ENCODE results near the gene GALNT10. TPM values are rescaled to one million over a fixed set of nuclear protein-coding genes. Genes with fewer than 3 reads are reported as not detected.

GALNT10 gene
- total and polyA plus RNA-seq, 9 of the 15 experiments (the other 6 are each of a cell fraction or from before 2014, with no cell fraction given), result 4.6 to 37.1 (median 13.3) TPM

DNA sequence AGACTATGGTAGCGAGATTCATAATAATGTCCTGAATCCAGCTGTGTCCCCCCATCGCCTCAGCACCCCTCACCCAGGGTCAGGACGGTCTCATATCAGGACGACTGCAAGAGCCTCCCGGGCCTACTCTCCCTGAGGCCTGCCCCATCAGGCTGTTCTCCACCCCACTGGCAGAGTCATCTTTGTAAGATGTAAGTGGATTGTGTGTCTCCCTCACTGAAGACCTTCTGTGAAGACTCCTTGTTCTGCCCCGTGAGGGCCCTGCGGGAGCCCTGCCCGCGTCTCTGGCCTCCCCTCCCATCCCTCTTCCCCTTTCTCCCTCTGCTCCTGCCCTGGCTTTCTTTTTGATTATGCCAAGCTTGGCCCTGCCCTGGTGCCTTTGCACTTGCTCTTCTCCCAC, 211.4 kb downstream of the GALNT10 start:
- Histone ChIP-seq H3K4me1 (replicated peaks in 1 of 2; ENCODE audit: control insufficient read depth in 2 of 2, insufficient read depth in 2 of 2, low read length in 2 of 2) (peaks cover 0 to 9% of the 10 kb centered on the region in 2 experiments; a peak in 3 of 5 replicates), H3K36me3 (ENCODE audit: control insufficient read depth, insufficient read depth, low read length) (no peaks in the 10 kb centered on the region), H2AFZ (ENCODE audit: low read depth, low read length) (no peak overlapping the region), H3K27me3 (ENCODE audit: control insufficient read depth in 2 of 2, insufficient read depth in 2 of 2, low read length in 2 of 2) (no peaks in the 10 kb centered on the region), H3K4me2 (ENCODE audit: insufficient read depth, low read length) (no peak overlapping the region), H3K27ac (ENCODE audit: extremely low read depth, low read depth, low read length) (no peak overlapping the region), H3K9ac (ENCODE audit: insufficient read depth in 1 of 2, low read depth in 2 of 2, low read length in 2 of 2) (no peak overlapping the region), H3K4me3 (no peak overlapping the region), H3K79me2 (ENCODE audit: control insufficient read depth, insufficient read depth, low read length) (no peaks in the 10 kb centered on the region), H4K20me1 (replicated peaks; ENCODE audit: control insufficient read depth, insufficient read depth, low read length) (no peaks in the 10 kb centered on the region), H3K9me3 (replicated peaks; ENCODE audit: control insufficient read depth, insufficient read depth, low read depth, low read length) (no peaks in the 10 kb centered on the region), H3K9me1 (ENCODE audit: control insufficient read depth, insufficient read depth, low read length) (no peaks in the 10 kb centered on the region)
- BruUV-seq (replicated peaks), result no TSS peak
- ChIA-PET CTCF (ENCODE audit: low intra/inter-chr PET ratio) (no interaction called here), POLR2A (no interaction called here)
- 88% methylated on average over 6 of the region's 9 CpGs for WGBS (ENCODE audit: insufficient coverage, low coverage, missing lambda C conversion rate)
- DNase-seq (ENCODE audit: extremely low read depth in 1 of 4, low spot score in 3 of 4) (no peak), ATAC-seq (no peak), FAIRE-seq (no peak)
- intact Hi-C loops (cut with micrococcal nuclease), result no loop called here
- in situ Hi-C loops (cut with MboI), result no loop called here
- TF ChIP-seq YBX1 (IDR thresholded peaks at IDR 0.05) (no peak), SMC3 (conservative IDR thresholded peaks at IDR 0.05; ENCODE audit: insufficient read depth, low read depth, low read length) (no peak), MECOM (CRISPR knock-in tag; IDR thresholded peaks at IDR 0.05) (no peak), MEIS2 (IDR thresholded peaks at IDR 0.05; ENCODE audit: partially characterized antibody) (no peak), SETDB1 (IDR thresholded peaks at IDR 0.05; ENCODE audit: low read length) (no peak), ATF7 (IDR thresholded peaks at IDR 0.05) (no peak), MYC (IDR thresholded peaks at IDR 0.05; ENCODE audit: low read depth, low read length) (no peak), MYC (CRISPR knock-in tag; IDR thresholded peaks at IDR 0.05; ENCODE audit: borderline replicate concordance, low read depth) (no peak), ZC3H11A (IDR thresholded peaks at IDR 0.05; ENCODE audit: low read depth, low read length) (no peak), SREBF2 (CRISPR knock-in tag; IDR thresholded peaks at IDR 0.05) (no peak), ARID2 (IDR thresholded peaks at IDR 0.05) (no peak), ZNF584 (CRISPR knock-in tag; IDR thresholded peaks at IDR 0.05; ENCODE audit: low read depth) (no peak), PTRF (tag; IDR thresholded peaks at IDR 0.05) (no peak), NR2C2 (CRISPR knock-in tag; IDR thresholded peaks at IDR 0.05) (no peak), NR2C2 (tag; IDR thresholded peaks at IDR 0.05) (no peak), SMARCE1 (IDR thresholded peaks at IDR 0.05) (no peak), ZNF384 (IDR thresholded peaks at IDR 0.05; ENCODE audit: low read depth, low read length) (no peak), E2F3 (CRISPR knock-in tag; IDR thresholded peaks at IDR 0.05) (no peak)
- TF ChIP-seq, protein P1, sequence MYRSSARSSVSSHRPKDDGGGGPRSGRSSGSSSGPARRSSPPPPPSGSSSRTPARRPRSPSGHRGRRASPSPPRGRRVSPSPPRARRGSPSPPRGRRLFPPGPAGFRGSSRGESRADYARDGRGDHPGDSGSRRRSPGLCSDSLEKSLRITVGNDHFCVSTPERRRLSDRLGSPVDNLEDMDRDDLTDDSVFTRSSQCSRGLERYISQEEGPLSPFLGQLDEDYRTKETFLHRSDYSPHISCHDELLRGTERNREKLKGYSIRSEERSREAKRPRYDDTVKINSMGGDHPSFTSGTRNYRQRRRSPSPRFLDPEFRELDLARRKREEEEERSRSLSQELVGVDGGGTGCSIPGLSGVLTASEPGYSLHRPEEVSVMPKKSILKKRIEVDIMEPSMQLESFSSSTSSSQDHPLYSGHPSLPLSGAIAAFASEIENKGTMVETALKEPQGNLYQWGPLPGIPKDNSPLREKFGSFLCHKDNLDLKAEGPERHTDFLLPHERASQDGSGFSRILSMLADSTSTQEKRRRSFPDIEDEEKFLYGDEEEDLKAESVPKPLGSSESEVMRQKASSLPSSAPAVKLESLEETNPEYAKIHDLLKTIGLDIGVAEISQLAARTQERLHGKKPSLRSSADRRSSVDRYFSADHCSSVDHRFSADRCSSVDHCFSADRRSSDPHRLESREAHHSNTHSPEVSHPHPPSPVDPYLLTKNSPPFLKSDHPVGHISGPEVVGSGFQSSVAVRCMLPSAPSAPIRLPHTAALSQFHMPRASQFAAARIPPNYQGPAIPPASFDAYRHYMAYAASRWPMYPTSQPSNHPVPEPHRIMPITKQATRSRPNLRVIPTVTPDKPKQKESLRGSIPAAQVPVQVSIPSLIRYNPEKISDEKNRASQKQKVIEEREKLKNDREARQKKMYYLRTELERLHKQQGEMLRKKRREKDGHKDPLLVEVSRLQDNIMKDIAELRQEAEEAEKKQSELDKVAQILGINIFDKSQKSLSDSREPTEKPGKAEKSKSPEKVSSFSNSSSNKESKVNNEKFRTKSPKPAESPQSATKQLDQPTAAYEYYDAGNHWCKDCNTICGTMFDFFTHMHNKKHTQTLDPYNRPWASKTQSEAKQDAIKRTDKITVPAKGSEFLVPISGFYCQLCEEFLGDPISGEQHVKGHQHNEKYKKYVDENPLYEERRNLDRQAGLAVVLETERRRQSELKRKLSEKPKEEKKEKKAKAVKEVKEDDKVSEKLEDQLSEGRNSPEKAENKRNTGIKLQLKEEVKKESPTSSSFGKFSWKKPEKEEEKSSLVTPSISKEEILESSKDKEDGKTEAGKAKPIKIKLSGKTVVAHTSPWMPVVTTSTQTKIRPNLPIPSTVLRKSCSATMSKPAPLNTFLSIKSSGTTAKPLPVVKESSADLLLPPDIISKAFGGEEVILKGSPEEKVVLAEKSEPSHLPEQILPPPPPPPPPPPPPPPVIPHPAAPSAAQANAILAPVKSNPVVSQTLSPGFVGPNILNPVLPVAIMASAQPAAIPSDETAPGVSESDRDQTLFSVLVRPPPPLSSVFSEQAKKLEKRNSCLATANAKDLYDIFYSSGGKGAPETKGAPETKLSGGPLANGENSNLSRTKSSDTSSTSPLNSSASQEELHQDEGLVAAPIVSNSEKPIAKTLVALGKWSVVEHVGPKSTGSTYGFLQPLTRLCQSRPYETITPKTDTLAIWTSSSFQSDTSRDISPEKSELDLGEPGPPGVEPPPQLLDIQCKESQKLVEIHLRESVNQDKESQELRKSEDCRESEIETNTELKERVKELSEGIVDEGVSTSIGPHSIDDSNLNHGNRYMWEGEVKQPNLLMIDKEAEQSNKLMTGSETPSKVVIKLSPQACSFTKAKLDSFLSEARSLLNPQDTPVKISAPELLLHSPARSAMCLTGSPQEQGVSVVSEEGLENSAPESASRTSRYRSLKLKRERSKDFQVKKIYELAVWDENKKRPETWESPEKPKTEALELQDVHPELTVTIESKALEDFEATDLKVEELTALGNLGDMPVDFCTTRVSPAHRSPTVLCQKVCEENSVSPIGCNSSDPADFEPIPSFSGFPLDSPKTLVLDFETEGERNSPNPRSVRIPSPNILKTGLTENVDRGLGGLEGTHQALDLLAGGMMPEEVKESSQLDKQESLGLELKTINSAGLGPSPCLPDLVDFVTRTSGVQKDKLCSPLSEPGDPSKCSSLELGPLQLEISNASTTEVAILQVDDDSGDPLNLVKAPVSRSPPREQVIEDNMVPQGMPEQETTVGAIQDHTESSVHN (IDR thresholded peaks at IDR 0.05; ENCODE audit: borderline replicate concordance in 1 of 2, low read depth in 1 of 2), result no peak

Data from K562 (cell line).